HepG2 (cell line): ENCODE data around the gene RPS5. TPM values are rescaled to one million over a fixed set of nuclear protein-coding genes. Genes with fewer than 3 reads are reported as not detected.
A peak's percentile ranks its signal among the peaks of the same experiment; 100 is the strongest.

Experiments used
- ARID3A ChIP-seq: IDR thresholded peaks from 2 replicates; pipeline ENCODE4 v1.6.1; 2012; ENCODE audit warnings: low read depth, low read length, improper control_type of control experiment
- BATF2 ChIP-seq: sonication (generic); formaldehyde crosslinking; IDR thresholded peaks from 2 replicates; pipeline ENCODE4 v1.8.0; 2022; ENCODE audit warnings: mild to moderate bottlenecking, missing genetic modification reagents, moderate library complexity
- DR1 ChIP-seq: sonication (generic); formaldehyde crosslinking; IDR thresholded peaks from 2 replicates; pipeline ENCODE4 v1.8.0; 2021; ENCODE audit warnings: mild to moderate bottlenecking, missing genetic modification reagents, inconsistent platforms
- HMGXB3 ChIP-seq: sonication (generic); formaldehyde crosslinking; IDR thresholded peaks from 2 replicates; pipeline ENCODE4 v1.4.0; 2020; ENCODE audit warnings: missing genetic modification reagents, borderline replicate concordance
- TSC22D2 ChIP-seq: sonication (generic); formaldehyde crosslinking; IDR thresholded peaks from 2 replicates; pipeline ENCODE4 v1.5.1; 2020; ENCODE audit warnings: missing genetic modification reagents, mild to moderate bottlenecking, borderline replicate concordance
- ZNF225 ChIP-seq: sonication (generic); formaldehyde crosslinking; IDR thresholded peaks from 2 replicates; pipeline ENCODE4 v1.4.0; 2020; ENCODE audit warnings: mild to moderate bottlenecking, missing genetic modification reagents
- ZNF281 ChIP-seq: sonication (generic); formaldehyde crosslinking; IDR thresholded peaks from 2 replicates; pipeline ENCODE4 v1.4.0; 2020; ENCODE audit warnings: missing genetic modification reagents, borderline replicate concordance
- ZNF296 ChIP-seq: sonication (generic); formaldehyde crosslinking; conservative IDR thresholded peaks from 2 replicates; pipeline ENCODE4 v1.5.0; 2020; ENCODE audit warnings: mild to moderate bottlenecking, missing genetic modification reagents
- ZNF512B ChIP-seq: sonication (generic); formaldehyde crosslinking; IDR thresholded peaks from 2 replicates; pipeline ENCODE4 v1.5.1; 2020; ENCODE audit warnings: missing genetic modification reagents, mild to moderate bottlenecking, borderline replicate concordance
- polyA plus RNA-seq, 8 experiments: library from polyadenylated mRNA; depleted of rRNA in 3 of 8; stranded (reverse) in 7 of 8; unstranded in 1 of 8; fragments of >200 nt; fragmentation: Illumina TruSeq in 4 of 8; extraction: Trizol in 4 of 8; gene quantifications; 2 replicates each; pipeline versions ENCODE4 v1.2.1 to v1.2.3, GENCODE V29; 2011 to 2016; ENCODE audit warnings: low read depth in 4 of 8, missing spikeins in 1 of 8, mixed read lengths in 1 of 8; ENCODE audit not compliant: insufficient read depth in 1 of 8
- total RNA-seq, 5 experiments: library from RNA; depleted of rRNA; stranded (reverse); fragments of >200 nt; fragmentation: Illumina TruSeq; extraction: Trizol; gene quantifications; 2 replicates each; pipeline ENCODE4 v1.2.3, GENCODE V29; 2016; ENCODE audit warnings: low read depth in 1 of 5

The RPS5 gene
- total and polyA plus RNA-seq, 2 of the 13 experiments (the other 11 are each of a cell fraction or from before 2014, with no cell fraction given) = 1,544 to 4,408 TPM

GRCh38 chr19:58385891-58386575 lies 1.0 kb upstream of the RPS5 start (continued):
- TF ChIP-seq BATF2 (CRISPR knock-in tag) = no peak
- TF ChIP-seq ZNF281 (CRISPR knock-in tag) = no peak
- no peak for TF ChIP-seq HMGXB3
- no peak for TF ChIP-seq DR1 (CRISPR knock-in tag)
- TF ChIP-seq ZNF296 (CRISPR knock-in tag) = peak; percentile 6; the same call in 1 of the 2 replicates
- no peak for TF ChIP-seq TSC22D2
- no peak for TF ChIP-seq ARID3A
- no peak for TF ChIP-seq ZNF225
- no peak for TF ChIP-seq ZNF512B (CRISPR knock-in tag)
